ENCODE results near the gene PRKCZ.

Gene PRKCZ

GRCh38 chr1:2046174-2046917 lies 3.9 kb upstream of the PRKCZ start:
- no peak overlapping the region for H3K4me3 ChIP-seq (ENCODE audit: low read depth, low read length)
- TF ChIP-seq CTCF (IDR thresholded peaks at IDR 0.05; ENCODE audit: low read depth, low read length) (peak; percentile 82), POLR2A (IDR thresholded peaks at IDR 0.05; ENCODE audit: extremely low read depth, insufficient read length) (no peak)
- peak; percentile 57 for DNase-seq (ENCODE audit: low read depth)

GRCh38 chr1:2046953-2047748 lies 3.1 kb upstream of the PRKCZ start:
- DNase-seq (ENCODE audit: low read depth) = no peak
- H3K4me3 ChIP-seq (ENCODE audit: low read depth, low read length) = no peak overlapping the region
- TF ChIP-seq POLR2A (IDR thresholded peaks at IDR 0.05; ENCODE audit: extremely low read depth, insufficient read length) (no peak), CTCF (IDR thresholded peaks at IDR 0.05; ENCODE audit: low read depth, low read length) (no peak), MYC (IDR thresholded peaks at IDR 0.05; ENCODE audit: low read depth, low read length) (no peak)
- TF ChIP-seq, protein P1, sequence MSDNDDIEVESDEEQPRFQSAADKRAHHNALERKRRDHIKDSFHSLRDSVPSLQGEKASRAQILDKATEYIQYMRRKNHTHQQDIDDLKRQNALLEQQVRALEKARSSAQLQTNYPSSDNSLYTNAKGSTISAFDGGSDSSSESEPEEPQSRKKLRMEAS (IDR thresholded peaks at IDR 0.05; ENCODE audit: low read depth, low read length) = no peak

DNA sequence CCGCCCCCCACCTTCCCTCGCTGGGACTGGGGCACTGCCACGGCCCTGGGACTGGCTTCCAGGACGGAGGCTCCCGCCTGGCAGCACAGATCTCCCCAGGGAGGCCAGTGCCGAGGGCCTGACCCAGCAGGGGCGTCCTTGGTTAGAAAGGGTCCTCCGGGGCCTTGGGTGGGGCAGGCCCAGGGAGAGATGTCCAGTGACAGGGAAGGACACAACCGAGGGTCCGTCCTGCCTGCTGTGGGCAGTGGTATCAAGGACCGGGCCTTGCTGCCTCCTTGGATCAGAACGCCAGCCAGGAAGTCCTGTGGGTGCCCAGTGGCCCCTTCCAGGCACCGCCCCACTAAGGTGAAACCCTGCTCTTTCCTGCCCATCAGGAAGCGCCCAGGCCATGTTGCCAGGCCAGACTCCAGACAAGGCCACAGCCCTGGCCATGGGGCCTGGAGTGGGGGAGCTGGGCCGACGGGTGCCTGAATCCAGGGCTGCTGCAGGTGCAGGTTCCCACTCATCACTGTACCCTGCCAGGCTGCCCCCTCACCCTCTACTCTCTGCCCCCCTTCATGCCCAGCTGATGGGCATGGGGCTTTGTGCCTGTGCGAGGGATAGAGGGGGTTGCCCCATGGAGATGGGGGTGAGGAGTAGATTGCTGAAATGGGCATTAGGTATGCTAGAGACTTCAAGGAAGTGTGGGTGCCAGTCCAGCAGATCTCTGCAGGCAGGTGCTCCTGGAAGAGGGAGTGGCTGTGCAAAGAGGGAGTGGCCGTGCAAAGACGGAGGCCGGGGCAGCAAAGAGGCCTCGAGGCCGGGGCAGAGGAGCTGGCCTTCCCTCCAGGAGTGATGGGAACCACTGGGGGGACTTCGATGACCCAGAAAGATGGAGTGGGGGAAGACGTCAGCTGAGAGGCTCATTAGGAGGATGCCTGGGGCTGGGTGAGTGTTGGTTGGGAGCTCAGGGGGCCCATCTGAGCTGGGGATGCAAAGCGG lies 2.2 kb upstream of the PRKCZ start:
- DNase-seq (ENCODE audit: low read depth) = no peak
- H3K4me3 ChIP-seq (ENCODE audit: low read depth, low read length) = no peak overlapping the region
- TF ChIP-seq, protein P1 (IDR thresholded peaks at IDR 0.05; ENCODE audit: low read depth, low read length) = no peak
- no peak for TF ChIP-seq CTCF (IDR thresholded peaks at IDR 0.05; ENCODE audit: low read depth, low read length)
- TF ChIP-seq MYC (IDR thresholded peaks at IDR 0.05; ENCODE audit: low read depth, low read length) = no peak
- TF ChIP-seq POLR2A (IDR thresholded peaks at IDR 0.05; ENCODE audit: extremely low read depth, insufficient read length) = no peak

DNA sequence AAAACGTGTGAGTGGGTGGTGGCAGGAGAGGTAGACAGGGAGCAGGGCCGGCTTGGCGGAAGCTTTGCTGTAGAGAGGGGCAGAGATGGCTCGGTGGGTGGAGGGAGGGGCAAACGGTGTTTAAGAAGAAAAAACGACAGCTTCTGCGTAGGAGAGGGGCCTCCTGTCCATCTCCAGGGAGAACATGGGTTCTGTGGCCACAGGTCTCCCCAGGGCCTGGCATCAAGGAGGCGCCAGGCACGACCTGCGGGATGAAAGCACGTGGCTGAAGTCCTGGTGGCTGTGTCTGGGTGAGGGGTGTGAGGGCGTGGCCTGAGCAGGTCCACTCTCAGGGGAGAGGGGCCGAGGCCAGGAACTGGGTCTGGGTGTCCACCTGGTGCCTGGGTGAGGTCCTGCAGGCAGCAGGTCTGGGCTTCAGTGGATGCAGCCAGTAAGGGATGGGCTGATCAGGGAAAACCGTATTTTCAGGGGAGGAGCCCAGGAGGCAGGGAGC lies 940 bp upstream of the PRKCZ start:
- DNase-seq (ENCODE audit: low read depth) = no peak
- no peak overlapping the region for H3K4me3 ChIP-seq (ENCODE audit: low read depth, low read length)
- TF ChIP-seq MYC (IDR thresholded peaks at IDR 0.05; ENCODE audit: low read depth, low read length) (no peak), POLR2A (IDR thresholded peaks at IDR 0.05; ENCODE audit: extremely low read depth, insufficient read length) (no peak), CTCF (IDR thresholded peaks at IDR 0.05; ENCODE audit: low read depth, low read length) (peak; percentile 8)
- TF ChIP-seq, protein P1 (IDR thresholded peaks at IDR 0.05; ENCODE audit: low read depth, low read length) = no peak

- no peak overlapping the region for H3K4me3 ChIP-seq (ENCODE audit: low read depth, low read length)
- no peak for DNase-seq (ENCODE audit: low read depth)
- TF ChIP-seq, protein P1 (IDR thresholded peaks at IDR 0.05; ENCODE audit: low read depth, low read length) = no peak
- no peak for TF ChIP-seq MYC (IDR thresholded peaks at IDR 0.05; ENCODE audit: low read depth, low read length)
Measured at GRCh38 chr1:2050461-2050792, 216 bp downstream of the PRKCZ start.

All from NB4 (cell line).